HEK293T (cell line): ENCODE measurements around the gene LTB4R2.

Experiments used
- BHLHE40 ChIP-seq: fragments of 450-650 bp; IDR thresholded peaks from 2 replicates; pipeline ENCODE4 v1.6.1; 2016; ENCODE audit warnings: mild to moderate bottlenecking, moderate library complexity, borderline replicate concordance
- CTBP1 ChIP-seq: fragments of 450-650 bp; IDR thresholded peaks from 2 replicates; pipeline ENCODE4 v1.6.1; 2016; ENCODE audit warnings: borderline replicate concordance
- ELF4 ChIP-seq: fragments of 450-650 bp; IDR thresholded peaks from 2 replicates; pipeline ENCODE4 v1.6.1; 2017; ENCODE audit warnings: antibody characterized with exemption
- FOXK2 ChIP-seq: fragments of 450-650 bp; IDR thresholded peaks from 2 replicates; pipeline ENCODE4 v1.6.1; 2016; ENCODE audit warnings: mild to moderate bottlenecking
- NFRKB ChIP-seq: fragments of 450-650 bp; IDR thresholded peaks from 2 replicates; pipeline ENCODE4 v1.6.1; 2016; ENCODE audit warnings: mild to moderate bottlenecking, moderate library complexity
- SP1 ChIP-seq: fragments of 450-650 bp; IDR thresholded peaks from 2 replicates; pipeline ENCODE4 v1.6.1; 2017
- SUZ12 ChIP-seq: fragments of 450-650 bp; IDR thresholded peaks from 2 replicates; pipeline ENCODE4 v1.6.1; 2016; ENCODE audit warnings: mild to moderate bottlenecking
- TARDBP ChIP-seq: fragments of 450-650 bp; IDR thresholded peaks from 2 replicates; pipeline ENCODE4 v1.6.1; 2016
- ZNF384 ChIP-seq: fragments of 450-650 bp; IDR thresholded peaks from 2 replicates; pipeline ENCODE4 v1.6.1; 2016

DNA sequence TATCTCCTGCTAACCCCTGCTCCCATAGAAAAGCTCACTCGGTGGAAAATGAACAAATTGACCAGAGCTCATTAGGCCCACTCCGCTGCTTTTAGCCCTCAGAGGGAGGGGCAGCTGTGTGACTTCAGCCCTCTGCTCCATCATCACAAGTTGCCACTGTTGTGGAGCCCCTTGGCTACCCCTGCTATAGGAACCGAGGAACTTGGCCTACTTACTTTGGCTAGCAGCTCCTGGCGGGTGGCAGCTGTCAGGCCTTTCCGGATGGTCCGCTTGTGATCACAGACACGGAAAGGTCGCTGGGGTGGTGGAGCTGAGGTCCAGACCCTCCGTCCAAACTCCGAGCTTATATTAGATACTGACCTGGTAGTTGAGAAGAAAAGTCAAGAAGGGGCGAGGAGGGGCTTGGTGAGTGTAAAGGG, 2.8 kb upstream of the LTB4R2 start:
- TF ChIP-seq SP1 (no peak), CTBP1 (no peak), SUZ12 (no peak), NFRKB (no peak), FOXK2 (no peak), ELF4 (no peak), TARDBP (no peak), BHLHE40 (no peak), ZNF384 (no peak)
